GM18507 (cell line): ENCODE data around the gene SH3GL2.

Experiments
- DNase-seq: peaks from one replicate; pipeline ENCODE4 v3.0.0; 2011; ENCODE audit warnings: low read depth; ENCODE audit not compliant: insufficient read length; ENCODE audit errors: extremely low spot score
- FAIRE-seq: peaks from 2 replicates; lab custom pipeline; 2011; peaks lifted over from hg19 to GRCh38; lab: Jason Lieb, UNC

The SH3GL2 gene

DNA sequence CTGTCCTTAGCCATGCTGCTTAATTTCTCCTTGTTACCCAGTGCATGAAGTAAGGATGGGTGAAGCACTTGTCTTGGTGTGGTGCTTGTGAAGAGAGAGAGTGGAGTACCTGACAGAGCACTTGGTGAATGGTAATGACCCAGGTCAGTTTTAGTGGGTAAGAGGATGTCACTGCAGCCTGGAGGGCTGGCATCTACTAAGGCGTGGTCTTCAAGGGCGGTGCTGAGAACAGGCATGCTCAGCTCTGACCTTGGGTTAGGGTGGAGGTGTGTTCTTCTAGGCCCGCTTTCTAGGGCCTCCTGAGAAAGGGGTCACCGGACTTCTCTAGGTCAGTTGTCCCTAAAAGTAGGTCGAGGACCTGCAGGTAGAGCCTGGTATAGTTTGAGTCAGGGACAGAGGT lies 25.7 kb downstream of the SH3GL2 start:
- FAIRE-seq (no peak), DNase-seq (no peak)

- DNase-seq = no peak
- FAIRE-seq = no peak
Measured at GRCh38 chr9:17609312-17610005, 30.6 kb downstream of the SH3GL2 start.

- no peak for FAIRE-seq
- no peak for DNase-seq
Measured at GRCh38 chr9:17611342-17611741, 32.5 kb downstream of the SH3GL2 start.

GRCh38 chr9:17611917-17612316 lies 33.1 kb downstream of the SH3GL2 start:
- DNase-seq (no peak), FAIRE-seq (no peak)

DNA sequence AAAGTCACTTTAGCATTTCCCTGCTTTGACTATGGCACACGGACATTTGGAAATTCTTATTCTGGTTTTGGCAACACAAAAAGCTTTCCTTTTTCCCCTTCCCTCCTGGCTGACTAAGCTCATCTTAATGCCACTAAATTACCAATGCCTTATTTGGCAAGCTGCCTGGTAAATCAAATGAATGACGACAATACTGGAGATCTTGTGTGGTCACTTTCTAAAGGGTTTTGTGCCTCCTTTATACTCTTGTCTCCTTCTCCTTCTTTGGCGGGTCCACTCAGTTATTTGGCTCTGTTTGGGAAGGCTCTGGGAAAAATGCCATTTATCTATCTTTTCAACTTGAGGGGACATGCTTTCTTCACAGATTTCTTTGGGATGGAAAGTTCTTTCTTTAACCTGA lies 34.9 kb downstream of the SH3GL2 start:
- FAIRE-seq (no peak), DNase-seq (no peak)

DNA sequence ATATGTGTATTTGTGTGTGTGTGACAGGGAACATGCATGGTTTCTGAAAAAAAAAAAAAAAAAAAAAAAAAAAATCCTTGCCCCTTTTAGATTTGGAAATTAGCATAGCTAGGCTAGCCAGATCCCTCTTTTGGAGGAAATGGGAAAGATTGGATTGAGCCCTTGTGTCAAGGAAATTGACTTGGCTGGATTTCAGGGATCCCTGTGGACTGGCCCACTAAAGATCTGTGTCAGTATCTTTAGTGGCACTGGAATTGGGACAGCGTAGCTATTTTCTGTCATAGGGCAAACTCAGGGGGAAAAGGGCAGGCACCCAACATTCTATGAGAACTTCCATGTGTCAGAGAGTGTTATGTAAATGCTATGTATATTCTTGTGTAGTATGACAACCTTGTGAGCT lies 35.4 kb downstream of the SH3GL2 start:
- FAIRE-seq = no peak
- no peak for DNase-seq

- FAIRE-seq (no peak), DNase-seq (no peak)
Measured at GRCh38 chr9:17614903-17615302, 36.0 kb downstream of the SH3GL2 start.

- FAIRE-seq (no peak), DNase-seq (no peak)
Measured at GRCh38 chr9:17622141-17622540, 43.3 kb downstream of the SH3GL2 start.

DNA sequence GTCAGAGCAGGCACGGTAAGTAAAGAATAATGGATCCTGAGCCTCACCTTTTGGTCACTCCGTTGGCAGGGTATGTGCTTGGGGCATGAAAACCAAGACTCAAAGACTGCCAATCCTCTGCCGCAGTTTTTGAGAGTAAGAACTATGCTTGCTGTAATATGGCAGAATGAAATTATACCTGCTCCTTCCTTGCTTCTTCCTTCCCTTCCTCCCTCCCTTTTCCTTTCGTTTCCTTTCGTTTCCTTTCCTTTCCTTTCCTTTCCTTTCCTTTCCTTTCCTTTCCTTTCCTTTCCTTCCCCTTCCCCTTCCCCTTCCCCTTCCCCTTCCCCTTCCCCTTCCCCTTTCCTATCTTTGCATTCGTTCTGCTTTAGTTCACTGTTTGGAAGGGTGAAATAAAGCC lies 43.9 kb downstream of the SH3GL2 start:
- FAIRE-seq (no peak), DNase-seq (no peak)

- FAIRE-seq = no peak
- DNase-seq = no peak
Measured at GRCh38 chr9:17623965-17624364, 45.1 kb downstream of the SH3GL2 start.

DNA sequence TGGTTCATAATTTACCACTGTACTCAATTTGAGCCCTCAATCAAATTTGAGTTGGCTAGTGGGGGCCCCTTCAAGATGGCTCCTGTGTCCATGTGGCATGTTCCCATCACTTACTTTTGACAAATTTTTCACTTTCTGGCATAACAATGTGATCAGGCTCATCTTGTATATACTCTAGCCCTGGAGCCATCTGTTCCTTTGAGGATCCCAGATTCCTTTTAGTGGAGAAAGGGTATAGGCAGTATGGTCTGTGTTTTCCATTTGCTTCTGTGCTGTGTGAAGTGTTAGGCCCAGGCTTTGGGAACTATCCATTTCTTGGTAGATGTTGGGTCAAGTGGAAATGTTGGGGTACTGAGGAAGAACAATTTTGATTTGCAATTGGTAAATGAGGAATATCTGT lies 45.7 kb downstream of the SH3GL2 start:
- DNase-seq = no peak
- no peak for FAIRE-seq

GRCh38 chr9:17625644-17626388 lies 47.0 kb downstream of the SH3GL2 start:
- FAIRE-seq (no peak), DNase-seq (no peak)

GRCh38 chr9:17627641-17628040 lies 48.8 kb downstream of the SH3GL2 start:
- FAIRE-seq (no peak), DNase-seq (no peak)

GRCh38 chr9:17628624-17629023 lies 49.8 kb downstream of the SH3GL2 start:
- FAIRE-seq (no peak), DNase-seq (no peak)

GRCh38 chr9:17630531-17630949 lies 51.7 kb downstream of the SH3GL2 start:
- FAIRE-seq (no peak), DNase-seq (no peak)

DNA sequence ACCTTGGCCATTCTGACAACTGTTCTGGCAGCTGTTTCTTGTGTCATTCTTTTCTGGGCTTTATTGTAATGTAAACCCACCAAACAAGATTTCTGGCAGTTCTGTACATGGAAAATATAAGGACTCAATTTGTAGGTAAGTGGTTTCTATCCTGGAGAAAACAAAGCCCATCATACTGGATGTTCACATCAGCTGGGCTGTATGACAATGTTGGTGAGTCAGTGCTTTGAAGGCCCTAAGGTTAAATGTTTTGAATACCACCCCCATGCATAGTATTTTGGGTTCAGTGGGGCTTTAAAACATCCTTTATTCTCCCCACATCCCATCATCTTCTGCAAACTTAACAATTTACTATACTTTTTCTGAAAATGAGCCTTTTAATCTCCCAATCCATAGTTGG lies 52.5 kb downstream of the SH3GL2 start:
- FAIRE-seq = no peak
- DNase-seq = no peak

DNA sequence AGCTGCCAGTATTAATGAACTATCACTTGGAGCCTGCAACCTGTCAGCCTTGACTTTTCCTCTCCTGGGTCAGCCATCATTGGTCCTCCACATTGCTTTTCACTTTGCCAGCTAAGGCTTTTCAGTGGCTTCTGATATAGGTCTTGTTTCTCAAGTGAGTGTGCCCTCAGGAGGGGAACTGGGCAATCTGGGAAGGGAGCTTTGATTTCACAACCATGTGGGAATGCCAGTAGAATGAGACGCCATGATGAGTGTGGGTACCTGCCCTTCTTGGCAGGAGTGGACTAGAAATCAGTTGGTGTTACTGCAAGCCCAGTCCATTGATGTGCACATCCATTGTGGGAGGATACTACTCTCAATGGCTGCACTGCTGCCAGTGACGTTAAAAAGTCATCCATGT lies 54.1 kb downstream of the SH3GL2 start:
- FAIRE-seq (no peak), DNase-seq (no peak)

DNA sequence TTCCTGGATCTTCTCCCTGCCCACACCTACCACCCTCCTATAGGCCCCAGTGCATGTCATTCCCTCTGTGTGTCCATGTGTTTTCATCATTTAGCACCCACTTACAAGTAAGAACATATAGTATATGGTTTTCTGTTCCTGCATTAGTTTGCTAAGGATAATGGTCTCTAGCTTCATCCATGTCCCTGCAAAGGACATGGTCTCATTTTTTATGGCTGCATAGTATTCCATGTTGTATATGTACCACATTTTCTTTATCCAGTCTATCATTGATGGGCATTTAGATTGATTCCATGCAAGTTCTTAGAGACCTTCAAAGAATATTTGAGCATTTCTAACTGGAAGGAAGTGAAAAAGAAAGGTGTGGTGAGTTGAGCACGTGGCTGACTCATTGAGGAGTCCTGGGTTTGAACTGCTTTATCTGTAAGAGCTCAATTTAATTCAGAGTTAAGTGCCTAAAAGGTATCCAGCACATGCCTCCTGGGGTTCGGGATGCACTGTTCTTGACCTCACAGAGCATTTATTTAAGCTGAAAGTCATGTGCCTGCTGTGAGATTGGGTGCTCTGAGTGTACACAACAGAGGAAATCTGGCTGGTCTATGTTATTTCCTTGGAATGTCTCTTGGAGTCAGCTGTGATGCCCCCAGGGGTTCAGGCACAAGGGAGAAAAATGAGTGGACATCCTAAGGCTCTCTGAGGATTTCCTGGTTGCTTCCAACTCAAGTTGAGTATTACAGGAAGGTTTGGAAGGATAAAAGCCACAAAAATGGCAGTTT lies 56.4 kb downstream of the SH3GL2 start:
- no peak for FAIRE-seq

GRCh38 chr9:17636349-17636748 lies 57.5 kb downstream of the SH3GL2 start:
- no peak for FAIRE-seq
- no peak for DNase-seq

More for the DNA sequence above, 56.4 kb downstream of the SH3GL2 start:
- no peak for DNase-seq

GRCh38 chr9:17636821-17637220 lies 58.0 kb downstream of the SH3GL2 start:
- FAIRE-seq (no peak), DNase-seq (no peak)
